Stimulated activated CD8-positive, alpha-beta memory T cell treated with anti-CD3 and anti-CD28 coated beads, Interleukin-7, amount 100 ng/mL, for 48 hours (primary cell): ENCODE measurements around the gene C4A.
"Not testable (repeated sequence)": the region's sequence is repeated elsewhere in the genome, so short reads cannot be mapped to it uniquely, and the experiment has no call there.

Source experiments
- DNase-seq, 2 donors: peaks; one replicate each; pipeline ENCODE4 v3.0.0-alpha.2; 2020; ENCODE audit warnings: low read depth in 1 of 2; ENCODE audit errors: extremely low read depth in 1 of 2

C4A gene

GRCh38 chr6:32047539-32047854 is 65.6 kb downstream of the C4A start:
- no peak for DNase-seq

DNA sequence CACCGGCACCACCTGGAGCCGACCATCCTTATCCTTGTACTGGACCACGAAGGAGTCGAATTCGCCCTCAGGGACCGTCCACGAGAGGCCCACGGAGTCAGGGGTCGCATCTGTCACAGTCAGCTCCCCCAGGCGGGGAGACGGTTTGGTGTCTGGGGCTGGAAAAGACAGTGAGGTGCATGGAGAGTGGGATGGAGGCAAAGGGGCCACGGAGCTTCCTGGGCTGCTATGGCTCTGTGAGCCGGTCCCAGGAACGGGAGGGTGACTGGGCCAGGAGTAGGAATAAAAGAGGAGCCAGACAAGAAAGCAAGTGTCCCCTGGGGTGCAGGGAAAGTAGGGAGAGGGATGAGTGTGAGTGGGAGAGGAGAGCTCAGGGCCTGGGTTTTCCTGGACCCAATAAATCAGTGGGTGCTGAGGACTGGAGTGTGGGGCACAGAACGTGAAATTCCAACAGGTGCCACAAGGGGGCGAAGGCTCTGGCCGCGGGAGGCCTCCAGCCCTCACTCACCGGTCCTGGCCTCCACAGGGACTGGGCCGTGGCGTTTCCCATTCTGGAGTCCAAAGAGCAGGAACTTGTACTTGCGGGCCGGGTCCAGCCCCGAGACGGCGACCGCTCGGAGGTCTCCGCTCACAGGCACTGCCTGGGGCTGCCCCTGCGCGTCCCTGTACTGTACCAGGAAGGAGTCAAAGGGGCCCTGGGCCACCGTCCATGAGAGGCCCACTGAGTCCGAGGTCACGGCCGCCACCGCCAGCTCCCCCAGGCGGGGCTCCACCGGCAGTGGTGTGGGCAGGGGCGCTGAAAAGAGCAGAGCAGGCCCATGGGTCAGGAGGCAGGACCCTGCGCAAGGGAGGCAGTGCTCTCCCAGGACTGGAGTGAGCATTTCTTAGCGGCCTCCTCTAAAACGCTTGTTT is 66.3 kb downstream of the C4A start:
- peak; percentile 21 to 25 for DNase-seq

DNA sequence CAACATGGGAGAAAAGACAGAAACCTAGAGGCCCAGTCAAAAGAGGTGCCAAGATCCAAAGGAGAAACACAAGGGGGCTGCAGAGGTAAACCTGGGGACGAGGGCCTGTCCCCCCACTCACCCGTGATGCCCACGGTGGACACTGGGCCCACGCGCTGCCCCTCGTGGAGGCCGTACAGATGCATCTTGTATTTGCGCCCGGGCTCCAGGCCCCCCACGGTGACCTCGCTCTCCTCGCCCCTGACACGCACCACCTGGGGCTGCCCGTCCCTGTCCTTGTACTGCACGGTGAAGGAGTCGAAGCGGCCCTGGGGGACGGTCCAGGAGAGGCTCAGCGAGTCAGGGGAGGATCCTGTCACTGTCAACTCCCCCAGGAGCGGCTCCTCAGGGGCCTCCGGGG is 67.3 kb downstream of the C4A start:
- DNase-seq = not testable (repeated sequence)

DNA sequence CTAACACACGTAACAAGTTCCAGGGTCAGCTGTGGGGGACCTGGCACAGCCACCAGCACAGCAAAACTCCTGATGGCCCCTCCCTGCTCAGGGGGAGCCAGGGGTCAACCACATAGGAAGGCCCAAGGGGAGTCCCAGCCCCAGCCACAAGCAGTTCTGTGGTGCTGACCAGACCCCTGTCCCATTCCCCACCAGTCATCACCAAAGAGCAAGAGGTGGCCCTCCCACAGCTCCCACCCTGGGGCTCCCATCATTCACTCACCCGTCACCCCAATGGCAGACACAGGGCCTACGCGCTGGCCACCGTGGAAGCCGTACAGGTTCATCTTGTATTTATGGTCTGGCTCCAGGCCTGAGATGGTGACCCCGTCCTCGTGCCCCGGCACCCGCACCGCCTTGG is 67.9 kb downstream of the C4A start:
- not testable (repeated sequence) for DNase-seq

DNA sequence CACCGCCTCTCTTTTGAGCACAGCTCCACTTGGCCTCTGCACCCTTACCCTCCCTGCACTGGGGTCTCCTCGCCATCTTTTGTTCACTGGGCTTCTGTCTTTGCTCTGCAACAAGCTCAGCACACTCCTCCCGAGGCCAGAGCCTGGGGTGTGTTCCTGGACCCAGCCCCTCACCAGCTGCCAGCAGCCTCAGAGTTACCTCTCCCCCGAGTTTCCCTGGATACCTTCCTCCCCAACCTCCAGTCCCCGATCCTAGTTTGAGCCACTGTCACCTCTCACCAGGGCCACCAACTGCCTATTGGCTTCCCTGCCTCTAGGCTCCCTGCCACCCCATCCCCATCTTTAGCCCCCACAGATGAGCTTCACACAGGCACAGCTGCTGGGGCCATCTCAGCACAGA is 68.7 kb downstream of the C4A start:
- DNase-seq = no peak
